Neural cell (in vitro differentiated cells): ENCODE results near the gene ZNF362. TPM values are rescaled to one million over a fixed set of nuclear protein-coding genes. Genes with fewer than 3 reads are reported as not detected.

Experiments used
- H2AFZ ChIP-seq: fragments of 200-600, 300-800 bp; sonication (generic), shearing (Covaris generic); 2 replicates; pipeline ENCODE4 v1.6.0; 2014; ENCODE audit warnings: low read depth, mild to moderate bottlenecking, antibody characterized with exemption, low read length, moderate library complexity
- H3F3A ChIP-seq: fragments of 200-600 bp; shearing (Covaris generic); 2 replicates; pipeline ENCODE4 v1.6.1; 2016; ENCODE audit warnings: mild to moderate bottlenecking, moderate library complexity, mixed read lengths, antibody characterized with exemption, low read length; ENCODE audit not compliant: insufficient read depth, poor library complexity, severe bottlenecking
- H3K27ac ChIP-seq: fragments of 200-600, 300-800 bp; sonication (generic), shearing (Covaris generic); 2 replicates; pipeline ENCODE4 v1.5.1; 2014; ENCODE audit warnings: mild to moderate bottlenecking, low read length, moderate library complexity
- H3K27me3 ChIP-seq: fragments of 300-800, 200-600 bp; sonication (generic), shearing (Covaris generic); 2 replicates; pipeline ENCODE4 v1.6.0; 2014; ENCODE audit warnings: mild to moderate bottlenecking, low read depth, low read length, moderate library complexity; ENCODE audit not compliant: insufficient read depth
- H3K36me3 ChIP-seq: fragments of 300-800, 200-600 bp; sonication (generic), shearing (Covaris generic); 2 replicates; pipeline ENCODE4 v1.5.1; 2014; ENCODE audit warnings: mild to moderate bottlenecking, antibody characterized with exemption, low read length, moderate library complexity; ENCODE audit not compliant: insufficient read depth
- H3K4me2 ChIP-seq: fragments of 300-800, 200-600 bp; sonication (generic), shearing (Covaris generic); 2 replicates; pipeline ENCODE4 v1.6.0; 2014; ENCODE audit warnings: mild to moderate bottlenecking, low read length
- H3K4me3 ChIP-seq: fragments of 300-800, 200-600 bp; sonication (generic), shearing (Covaris generic); 2 replicates; pipeline ENCODE4 v1.5.1; 2014; ENCODE audit warnings: mild to moderate bottlenecking, low read length, moderate library complexity
- H3K79me2 ChIP-seq: fragments of 200-600 bp; shearing (Covaris generic); replicated peaks from 2 replicates; pipeline ENCODE4 v1.6.0; 2014; ENCODE audit warnings: mild to moderate bottlenecking, low read length, moderate library complexity; ENCODE audit not compliant: insufficient read depth
- H3K9ac ChIP-seq: fragments of 300-800, 200-600 bp; sonication (generic), shearing (Covaris generic); 2 replicates; pipeline ENCODE4 v1.6.1; 2016; ENCODE audit warnings: mild to moderate bottlenecking, low read length, mixed read lengths
- H3K9me2 ChIP-seq: fragments of 200-600 bp; shearing (Covaris generic); 2 replicates; pipeline ENCODE4 v1.6.1; 2016; ENCODE audit warnings: mild to moderate bottlenecking, low read length, mixed read lengths; ENCODE audit not compliant: insufficient read depth
- H3K9me3 ChIP-seq: fragments of 200-600, 300-800 bp; sonication (generic), shearing (Covaris generic); 2 replicates; pipeline ENCODE4 v1.6.1; 2016; ENCODE audit warnings: mild to moderate bottlenecking, mixed run types, low read length, moderate library complexity, mixed read lengths
- H4K20me1 ChIP-seq: fragments of 200-600 bp; shearing (Covaris generic); 2 replicates; pipeline ENCODE4 v1.6.1; 2016; ENCODE audit warnings: mild to moderate bottlenecking, mixed run types; ENCODE audit not compliant: insufficient read depth
- CTCF ChIP-seq: fragments of 450-650 bp; IDR thresholded peaks from 2 replicates; pipeline ENCODE4 v1.5.1; 2014; ENCODE audit warnings: antibody characterized with exemption, mild to moderate bottlenecking, moderate library complexity; ENCODE audit not compliant: poor library complexity, severe bottlenecking
- EP300 ChIP-seq: fragments of 450-650 bp; conservative IDR thresholded peaks from 2 replicates; pipeline ENCODE4 v1.6.1; 2014; ENCODE audit warnings: antibody characterized with exemption, mild to moderate bottlenecking, moderate library complexity; ENCODE audit not compliant: poor library complexity, severe bottlenecking
- EZH2 ChIP-seq: fragments of 200-600, 300-800 bp; shearing (Covaris generic), sonication (generic); IDR thresholded peaks from 2 replicates; pipeline ENCODE4 v1.6.1; 2014; ENCODE audit warnings: antibody characterized with exemption, low read length, borderline replicate concordance, mild to moderate bottlenecking; ENCODE audit not compliant: insufficient read depth, poor library complexity, severe bottlenecking
- MXI1 ChIP-seq: fragments of 450-650 bp; conservative IDR thresholded peaks from 2 replicates; pipeline ENCODE4 v1.6.1; 2014; ENCODE audit warnings: antibody characterized with exemption, mild to moderate bottlenecking; ENCODE audit not compliant: poor library complexity, severe bottlenecking
- POLR2AphosphoS5 ChIP-seq: IDR thresholded peaks from 2 replicates; pipeline ENCODE4 v1.6.1; 2012
- RAD21 ChIP-seq: fragments of 450-650 bp; conservative IDR thresholded peaks from 2 replicates; pipeline ENCODE4 v1.6.1; 2014; ENCODE audit warnings: antibody characterized with exemption, mild to moderate bottlenecking, moderate library complexity
- REST ChIP-seq: IDR thresholded peaks from 2 replicates; pipeline ENCODE4 v1.6.1; 2012; ENCODE audit warnings: borderline replicate concordance
- SMC3 ChIP-seq: fragments of 450-650 bp; conservative IDR thresholded peaks from 2 replicates; pipeline ENCODE4 v1.6.1; 2014; ENCODE audit warnings: antibody characterized with exemption, mild to moderate bottlenecking, moderate library complexity; ENCODE audit not compliant: poor library complexity
- TAF1 ChIP-seq: IDR thresholded peaks from 2 replicates; pipeline ENCODE4 v1.6.1; 2012; ENCODE audit warnings: low read depth
- polyA plus RNA-seq: library from polyadenylated mRNA; depleted of rRNA; stranded (reverse); fragments of >200 nt; gene quantifications from 2 replicates; pipeline ENCODE4 v1.2.3, GENCODE V29; 2014

Gene ZNF362
- polyA plus RNA-seq, 1 donor from 2014 or later, result 17.6 TPM

- Histone ChIP-seq H3K79me2 (no peaks in the 10 kb centered on the region), H3K27me3 (no peaks in the 10 kb centered on the region), H3K36me3 (no peaks in the 10 kb centered on the region), H4K20me1 (no peaks in the 10 kb centered on the region), H3K27ac (no peak overlapping the region), H3K4me2 (no peak overlapping the region), H2AFZ (no peak overlapping the region), H3K9ac (no peak overlapping the region), H3F3A (no peaks in the 10 kb centered on the region), H3K4me3 (no peak overlapping the region), H3K9me3 (no peaks in the 10 kb centered on the region), H3K9me2 (no peaks in the 10 kb centered on the region)
- TF ChIP-seq MXI1 (no peak), SMC3 (peak; percentile 49), RAD21 (no peak), CTCF (peak; percentile 61), TAF1 (no peak), REST (no peak)
Observed at GRCh38 chr1:33298623-33299277, 42.5 kb downstream of the ZNF362 start.

GRCh38 chr1:33299461-33300155, 43.3 kb downstream of the ZNF362 start:
- Histone ChIP-seq H3F3A (no peaks in the 10 kb centered on the region), H3K36me3 (no peaks in the 10 kb centered on the region), H3K4me2 (no peak overlapping the region), H3K27me3 (no peaks in the 10 kb centered on the region), H3K9ac (no peak overlapping the region), H3K9me3 (no peaks in the 10 kb centered on the region), H2AFZ (no peak overlapping the region), H3K27ac (no peak overlapping the region), H4K20me1 (no peaks in the 10 kb centered on the region), H3K9me2 (no peaks in the 10 kb centered on the region), H3K79me2 (no peaks in the 10 kb centered on the region), H3K4me3 (no peak overlapping the region)
- TF ChIP-seq TAF1 (no peak), MXI1 (no peak), RAD21 (no peak), POLR2AphosphoS5 (no peak), EP300 (no peak), EZH2 (no peak), SMC3 (no peak), CTCF (no peak), REST (no peak)
